Memory B cell (primary cell): ENCODE measurements around the gene SEMA5B.

Experiments
- ATAC-seq: fragments of 150-1000 bp; cut with Tn5 transposase; 2 replicates; pipeline ENCODE4 v1.10.0; 2021; ENCODE audit warnings: low read depth, mild to moderate bottlenecking, moderate library complexity
- DNase-seq, 2 donors: peaks; one replicate each; pipeline ENCODE4 v3.0.0; 2022; ENCODE audit warnings: low spot score in 2 of 2
- H3K27ac Mint-ChIP-seq: one replicate; pipeline ENCODE4 v1.8.0; 2022; ENCODE audit warnings: mild to moderate bottlenecking, moderate library complexity, mixed read lengths
- H3K27me3 Mint-ChIP-seq: one replicate; pipeline ENCODE4 v1.8.0; 2022; ENCODE audit warnings: mixed read lengths
- H3K36me3 Mint-ChIP-seq: one replicate; pipeline ENCODE4 v1.8.0; 2022; ENCODE audit warnings: mild to moderate bottlenecking, mixed read lengths
- H3K4me1 Mint-ChIP-seq: one replicate; pipeline ENCODE4 v1.8.0; 2022; ENCODE audit warnings: mixed read lengths
- H3K4me3 Mint-ChIP-seq: one replicate; pipeline ENCODE4 v1.8.0; 2022; ENCODE audit warnings: mild to moderate bottlenecking, moderate library complexity, mixed read lengths
- H3K9me3 Mint-ChIP-seq: one replicate; pipeline ENCODE4 v1.8.0; 2022; ENCODE audit warnings: mixed read lengths

The SEMA5B gene

GRCh38 chr3:122955916-122956692 is 71.5 kb downstream of the SEMA5B start:
- H3K9me3 Mint-ChIP-seq = peaks cover 1% of the 10 kb centered on the region
- peaks cover 19% of the 10 kb centered on the region for H3K27me3 Mint-ChIP-seq
- peaks cover 2% of the 10 kb centered on the region for H3K4me1 Mint-ChIP-seq
- no peak overlapping the region for H3K4me3 Mint-ChIP-seq
- H3K27ac Mint-ChIP-seq = no peak overlapping the region
- no peaks in the 10 kb centered on the region for H3K36me3 Mint-ChIP-seq
- no peak for DNase-seq
- no peak for ATAC-seq

GRCh38 chr3:122952520-122952919 is 75.0 kb downstream of the SEMA5B start:
- DNase-seq = no peak
- H3K4me1 Mint-ChIP-seq = peaks cover 2% of the 10 kb centered on the region
- no peak overlapping the region for H3K27ac Mint-ChIP-seq
- no peaks in the 10 kb centered on the region for H3K36me3 Mint-ChIP-seq
- peaks cover 8% of the 10 kb centered on the region for H3K27me3 Mint-ChIP-seq
- H3K4me3 Mint-ChIP-seq = no peak overlapping the region
- peaks cover 1% of the 10 kb centered on the region for H3K9me3 Mint-ChIP-seq
- peak; percentile 59 for ATAC-seq

- Mint-ChIP-seq H3K36me3 (no peaks in the 10 kb centered on the region), H3K9me3 (peaks cover 1% of the 10 kb centered on the region), H3K4me3 (no peak overlapping the region), H3K4me1 (peaks cover 4% of the 10 kb centered on the region), H3K27me3 (peaks cover 1% of the 10 kb centered on the region), H3K27ac (no peak overlapping the region)
- DNase-seq (no peak), ATAC-seq (no peak)
Observed at GRCh38 chr3:122948408-122948807, 79.2 kb downstream of the SEMA5B start.

- no peak for DNase-seq
- H3K27ac Mint-ChIP-seq = no peak overlapping the region
- ATAC-seq = no peak
- no peak overlapping the region for H3K4me3 Mint-ChIP-seq
- peaks cover 1% of the 10 kb centered on the region for H3K9me3 Mint-ChIP-seq
- H3K36me3 Mint-ChIP-seq = no peaks in the 10 kb centered on the region
- H3K27me3 Mint-ChIP-seq = peaks cover 1% of the 10 kb centered on the region
- peaks cover 4% of the 10 kb centered on the region for H3K4me1 Mint-ChIP-seq
Observed at GRCh38 chr3:122947738-122948137, 79.8 kb downstream of the SEMA5B start.

- H3K9me3 Mint-ChIP-seq = peaks cover 1% of the 10 kb centered on the region
- no peak for DNase-seq
- peaks cover 1% of the 10 kb centered on the region for H3K27me3 Mint-ChIP-seq
- no peak overlapping the region for H3K4me3 Mint-ChIP-seq
- no peak for ATAC-seq
- no peak overlapping the region for H3K27ac Mint-ChIP-seq
- H3K36me3 Mint-ChIP-seq = no peaks in the 10 kb centered on the region
- H3K4me1 Mint-ChIP-seq = peaks cover 2% of the 10 kb centered on the region
Observed at GRCh38 chr3:122947196-122947595, 80.4 kb downstream of the SEMA5B start.

GRCh38 chr3:122946185-122946584 is 81.4 kb downstream of the SEMA5B start:
- Mint-ChIP-seq H3K36me3 (no peaks in the 10 kb centered on the region), H3K27ac (no peak overlapping the region), H3K9me3 (no peaks in the 10 kb centered on the region), H3K4me3 (no peak overlapping the region), H3K4me1 (peaks cover 2% of the 10 kb centered on the region), H3K27me3 (peaks cover 1% of the 10 kb centered on the region)
- ATAC-seq (no peak), DNase-seq (no peak)

GRCh38 chr3:122945230-122945629 is 82.3 kb downstream of the SEMA5B start:
- DNase-seq = no peak
- no peak overlapping the region for H3K4me3 Mint-ChIP-seq
- H3K36me3 Mint-ChIP-seq = no peaks in the 10 kb centered on the region
- H3K4me1 Mint-ChIP-seq = peaks cover 5% of the 10 kb centered on the region
- H3K27me3 Mint-ChIP-seq = peaks cover 1% of the 10 kb centered on the region
- no peak overlapping the region for H3K27ac Mint-ChIP-seq
- no peak for ATAC-seq
- no peaks in the 10 kb centered on the region for H3K9me3 Mint-ChIP-seq

- no peak overlapping the region for H3K4me3 Mint-ChIP-seq
- no peaks in the 10 kb centered on the region for H3K36me3 Mint-ChIP-seq
- no peak for DNase-seq
- ATAC-seq = no peak
- H3K27ac Mint-ChIP-seq = no peak overlapping the region
- H3K9me3 Mint-ChIP-seq = no peaks in the 10 kb centered on the region
- peaks cover 5% of the 10 kb centered on the region for H3K4me1 Mint-ChIP-seq
- peaks cover 1% of the 10 kb centered on the region for H3K27me3 Mint-ChIP-seq
Observed at GRCh38 chr3:122944671-122945161, 82.8 kb downstream of the SEMA5B start.

- no peak for ATAC-seq
Observed at GRCh38 chr3:122943828-122944190, 83.8 kb downstream of the SEMA5B start.

GRCh38 chr3:122942937-122943827 is 84.4 kb downstream of the SEMA5B start:
- ATAC-seq (peak; percentile 53), DNase-seq (peak; percentile 13 to 27)
- no peaks in the 10 kb centered on the region for H3K36me3 Mint-ChIP-seq
- no peaks in the 10 kb centered on the region for H3K9me3 Mint-ChIP-seq
- H3K4me3 Mint-ChIP-seq = no peak overlapping the region
- H3K4me1 Mint-ChIP-seq = peaks cover 5% of the 10 kb centered on the region
- no peak overlapping the region for H3K27ac Mint-ChIP-seq
- H3K27me3 Mint-ChIP-seq = peaks cover 1% of the 10 kb centered on the region

More at GRCh38 chr3:122943828-122944190, 83.8 kb downstream of the SEMA5B start:
- Mint-ChIP-seq H3K9me3 (no peaks in the 10 kb centered on the region), H3K4me1 (peaks cover 5% of the 10 kb centered on the region), H3K4me3 (no peak overlapping the region), H3K27ac (no peak overlapping the region), H3K27me3 (peaks cover 1% of the 10 kb centered on the region), H3K36me3 (no peaks in the 10 kb centered on the region)
- DNase-seq = no peak

GRCh38 chr3:122942239-122942638 is 85.3 kb downstream of the SEMA5B start:
- DNase-seq (no peak), ATAC-seq (no peak)
- Mint-ChIP-seq H3K4me3 (no peak overlapping the region), H3K36me3 (no peaks in the 10 kb centered on the region), H3K27me3 (peaks cover 1% of the 10 kb centered on the region), H3K4me1 (peaks cover 5% of the 10 kb centered on the region), H3K9me3 (no peaks in the 10 kb centered on the region), H3K27ac (no peak overlapping the region)

- no peak overlapping the region for H3K27ac Mint-ChIP-seq
- peaks cover 5% of the 10 kb centered on the region for H3K4me1 Mint-ChIP-seq
- H3K27me3 Mint-ChIP-seq = peaks cover 1% of the 10 kb centered on the region
- DNase-seq = no peak
- ATAC-seq = no peak
- no peaks in the 10 kb centered on the region for H3K9me3 Mint-ChIP-seq
- no peaks in the 10 kb centered on the region for H3K36me3 Mint-ChIP-seq
- no peak overlapping the region for H3K4me3 Mint-ChIP-seq
Observed at GRCh38 chr3:122941228-122942206, 86.0 kb downstream of the SEMA5B start.

- DNase-seq (no peak), ATAC-seq (no peak)
- H3K27me3 Mint-ChIP-seq = peaks cover 4% of the 10 kb centered on the region
- H3K27ac Mint-ChIP-seq = no peak overlapping the region
- no peaks in the 10 kb centered on the region for H3K36me3 Mint-ChIP-seq
- H3K9me3 Mint-ChIP-seq = no peaks in the 10 kb centered on the region
- H3K4me3 Mint-ChIP-seq = no peak overlapping the region
- H3K4me1 Mint-ChIP-seq = peaks cover 5% of the 10 kb centered on the region
Observed at GRCh38 chr3:122940628-122941086, 86.9 kb downstream of the SEMA5B start.
